Keratinocyte (primary cell): ENCODE results near the gene PTPRN2. TPM values are rescaled to one million over a fixed set of nuclear protein-coding genes. Genes with fewer than 3 reads are reported as not detected.

Experiments used
- DNase-seq: peaks from one replicate; pipeline ENCODE4 v3.0.0-alpha.2; 2011; ENCODE audit warnings: low read depth, missing footprints, low spot score
- FAIRE-seq: peaks from 2 replicates; lab custom pipeline; 2011; peaks lifted over from hg19 to GRCh38; lab: Jason Lieb, UNC
- H2AFZ ChIP-seq: 2 replicates; pipeline ENCODE4 v1.6.0; 2012; ENCODE audit warnings: low read length, control low read depth, inconsistent platforms; ENCODE audit not compliant: control insufficient read depth
- H3K27ac ChIP-seq: 2 replicates; pipeline ENCODE4 v1.5.1; 2011; ENCODE audit warnings: low read length; ENCODE audit not compliant: control insufficient read depth, insufficient read depth
- H3K27me3 ChIP-seq: 3 replicates; pipeline ENCODE4 v1.6.0; 2011; ENCODE audit warnings: low read length; ENCODE audit not compliant: control insufficient read depth, insufficient read depth; ENCODE audit errors: extremely low read depth
- H3K36me3 ChIP-seq, 2 experiments: 2 replicates in 1 of 2; 3 replicates in 1 of 2; pipeline ENCODE4 v1.5.1; 2011; ENCODE audit warnings: low read length in 2 of 2, mild to moderate bottlenecking in 1 of 2; ENCODE audit not compliant: control insufficient read depth in 2 of 2, insufficient read depth in 2 of 2; ENCODE audit errors: extremely low read depth in 1 of 2
- H3K4me1 ChIP-seq: 3 replicates; pipeline ENCODE4 v1.5.1; 2011; ENCODE audit warnings: low read length; ENCODE audit not compliant: control insufficient read depth, insufficient read depth; ENCODE audit errors: extremely low read depth
- H3K4me2 ChIP-seq: 3 replicates; pipeline ENCODE4 v1.6.0; 2011; ENCODE audit warnings: low read depth, low read length; ENCODE audit not compliant: control insufficient read depth, insufficient read depth; ENCODE audit errors: extremely low read depth
- H3K4me3 ChIP-seq, 3 experiments: fragments of 200-600 bp in 1 of 3; sonication (generic) in 1 of 3; 2 replicates in 2 of 3; 3 replicates in 1 of 3; pipeline ENCODE4 v1.5.1; 2011 to 2016; ENCODE audit warnings: low read length in 3 of 3, mild to moderate bottlenecking in 3 of 3, control low read depth in 2 of 3, inconsistent platforms in 1 of 3, low read depth in 1 of 3, mixed read lengths in 1 of 3, mixed run types in 1 of 3, moderate library complexity in 1 of 3; ENCODE audit not compliant: control insufficient read depth in 2 of 3, insufficient read depth in 2 of 3; ENCODE audit errors: extremely low read depth in 1 of 3
- H3K79me2 ChIP-seq: 2 replicates; pipeline ENCODE4 v1.6.0; 2012; ENCODE audit warnings: low read length; ENCODE audit not compliant: control insufficient read depth, insufficient read depth
- H3K9ac ChIP-seq: 3 replicates; pipeline ENCODE4 v1.6.0; 2011; ENCODE audit warnings: low read length; ENCODE audit not compliant: control insufficient read depth, insufficient read depth; ENCODE audit errors: extremely low read depth
- H3K9me1 ChIP-seq: 3 replicates; pipeline ENCODE4 v1.6.0; 2011; ENCODE audit warnings: low read length; ENCODE audit not compliant: control insufficient read depth, insufficient read depth; ENCODE audit errors: extremely low read depth
- H3K9me3 ChIP-seq: 2 replicates; pipeline ENCODE4 v1.5.1; 2012; ENCODE audit warnings: low read depth, low read length; ENCODE audit not compliant: control insufficient read depth
- H4K20me1 ChIP-seq: 3 replicates; pipeline ENCODE4 v1.6.0; 2011; ENCODE audit warnings: low read length; ENCODE audit not compliant: control insufficient read depth, insufficient read depth; ENCODE audit errors: extremely low read depth
- CTCF ChIP-seq, 3 experiments: IDR thresholded peaks in 1 of 3; conservative IDR thresholded peaks in 1 of 3; optimal IDR thresholded peaks in 1 of 3; 2 replicates in 2 of 3; 3 replicates in 1 of 3; pipeline versions ENCODE3 to v1.5.1; 2011; ENCODE audit warnings: low read length in 3 of 3, mild to moderate bottlenecking in 3 of 3, moderate library complexity in 2 of 3, control low read depth in 1 of 3, inconsistent platforms in 1 of 3; ENCODE audit not compliant: insufficient read depth in 2 of 3; ENCODE audit errors: extremely low read depth in 1 of 3
- EZH2 ChIP-seq: IDR thresholded peaks from one replicate; pipeline ENCODE4 v1.6.1; 2012; ENCODE audit warnings: inconsistent platforms, mild to moderate bottlenecking, low read length, moderate library complexity
- dilution Hi-C: fragments of 300-500 bp; cut with MboI; formaldehyde crosslinking; loops from one replicate; pipeline ENCODE4 v1.7.0; 2020; ENCODE audit warnings: low sequenced_read_pairs; ENCODE audit not compliant: extremely low pct_ligation_motif_present
- polyA plus RNA-seq, 5 experiments: library from polyadenylated mRNA; depleted of rRNA in 3 of 5; stranded (reverse) in 3 of 5; stranded (forward) in 1 of 5; unstranded in 1 of 5; fragments of >200 nt; gene quantifications; 1 replicate in 1 of 5; 2 replicates in 3 of 5; 3 replicates in 1 of 5; pipeline versions ENCODE4 v1.2.1 to v1.2.3, GENCODE V29; 2011 to 2012; ENCODE audit warnings: missing spikeins in 2 of 5, low read depth in 1 of 5, low replicate concordance in 1 of 5

The PTPRN2 gene
- polyA plus RNA-seq, 1 donor (not counting 4 experiments of a cell fraction or from before 2014, with no cell fraction given), result not detected

- dilution Hi-C loops, result no loop called here
These were observed 760.4 kb downstream of the PTPRN2 start for GRCh38 chr7:157827045-157827862.

DNA sequence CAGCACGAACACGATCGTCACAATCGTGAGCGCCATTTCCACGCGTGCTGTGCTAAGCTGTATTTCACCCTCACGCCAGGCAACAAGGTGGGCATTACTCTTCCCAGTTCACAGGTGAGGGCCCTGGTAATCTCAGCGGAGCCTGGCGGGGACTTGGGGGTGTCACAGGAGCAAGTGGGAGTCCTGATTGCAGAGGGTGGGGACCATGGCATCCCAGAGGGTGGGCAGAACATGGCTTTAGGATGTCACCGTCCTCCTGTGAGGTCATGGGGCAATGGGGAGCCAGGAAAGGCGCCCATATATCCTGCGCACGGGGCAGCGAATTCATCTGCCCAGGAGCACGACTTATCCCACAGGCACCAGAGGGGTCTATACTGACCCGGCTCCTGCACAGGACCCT lies 761.1 kb downstream of the PTPRN2 start:
- no peak for TF ChIP-seq CTCF (optimal IDR thresholded peaks at IDR 0.05 in 1 of 3, IDR thresholded peaks at IDR 0.05 in 1 of 3, conservative IDR thresholded peaks at IDR 0.05 in 1 of 3; ENCODE audit: extremely low read depth in 1 of 3, insufficient read depth in 2 of 3, low read length in 3 of 3)
- no peak for TF ChIP-seq EZH2
- H3K4me3 ChIP-seq, result no peak overlapping the region
- no peaks in the 10 kb centered on the region for H3K36me3 ChIP-seq
- H3K9me1 ChIP-seq, result no peaks in the 10 kb centered on the region
- no peak overlapping the region for H3K4me2 ChIP-seq
- no peak overlapping the region for H3K27ac ChIP-seq
- H3K79me2 ChIP-seq, result no peaks in the 10 kb centered on the region
- no peaks in the 10 kb centered on the region for H4K20me1 ChIP-seq
- H3K27me3 ChIP-seq, result no peaks in the 10 kb centered on the region
- peaks cover 18% of the 10 kb centered on the region for H3K9me3 ChIP-seq
- FAIRE-seq (no peak), DNase-seq (no peak)
- H2AFZ ChIP-seq, result no peak overlapping the region
- no peak overlapping the region for H3K9ac ChIP-seq
- dilution Hi-C loops, result no loop called here
- no peaks in the 10 kb centered on the region for H3K4me1 ChIP-seq

More at GRCh38 chr7:157827045-157827862, 760.4 kb downstream of the PTPRN2 start:
- no peak overlapping the region for H3K4me3 ChIP-seq
- no peaks in the 10 kb centered on the region for H3K36me3 ChIP-seq
- TF ChIP-seq CTCF (optimal IDR thresholded peaks at IDR 0.05 in 1 of 3, IDR thresholded peaks at IDR 0.05 in 1 of 3, conservative IDR thresholded peaks at IDR 0.05 in 1 of 3; ENCODE audit: extremely low read depth in 1 of 3, insufficient read depth in 2 of 3, low read length in 3 of 3) (no peak), EZH2 (no peak)
- no peak overlapping the region for H3K27ac ChIP-seq
- no peak overlapping the region for H2AFZ ChIP-seq
- FAIRE-seq (no peak), DNase-seq (no peak)
- no peak overlapping the region for H3K4me2 ChIP-seq
- no peaks in the 10 kb centered on the region for H3K79me2 ChIP-seq
- H3K9me1 ChIP-seq, result no peaks in the 10 kb centered on the region
- H3K4me1 ChIP-seq, result no peaks in the 10 kb centered on the region
- H3K9ac ChIP-seq, result no peak overlapping the region
- H3K27me3 ChIP-seq, result no peaks in the 10 kb centered on the region
- peaks cover 18% of the 10 kb centered on the region for H3K9me3 ChIP-seq
- no peaks in the 10 kb centered on the region for H4K20me1 ChIP-seq
